ENCODE results near the gene NUP210L. TPM values are rescaled to one million over a fixed set of nuclear protein-coding genes. Genes with fewer than 3 reads are reported as not detected.
A peak's percentile ranks its signal among the peaks of the same experiment; 100 is the strongest.

NUP210L gene
- total and polyA plus RNA-seq, 2 donors (not counting 3 experiments of a cell fraction or from before 2014, with no cell fraction given): 0.01 to 0.07 TPM

DNA sequence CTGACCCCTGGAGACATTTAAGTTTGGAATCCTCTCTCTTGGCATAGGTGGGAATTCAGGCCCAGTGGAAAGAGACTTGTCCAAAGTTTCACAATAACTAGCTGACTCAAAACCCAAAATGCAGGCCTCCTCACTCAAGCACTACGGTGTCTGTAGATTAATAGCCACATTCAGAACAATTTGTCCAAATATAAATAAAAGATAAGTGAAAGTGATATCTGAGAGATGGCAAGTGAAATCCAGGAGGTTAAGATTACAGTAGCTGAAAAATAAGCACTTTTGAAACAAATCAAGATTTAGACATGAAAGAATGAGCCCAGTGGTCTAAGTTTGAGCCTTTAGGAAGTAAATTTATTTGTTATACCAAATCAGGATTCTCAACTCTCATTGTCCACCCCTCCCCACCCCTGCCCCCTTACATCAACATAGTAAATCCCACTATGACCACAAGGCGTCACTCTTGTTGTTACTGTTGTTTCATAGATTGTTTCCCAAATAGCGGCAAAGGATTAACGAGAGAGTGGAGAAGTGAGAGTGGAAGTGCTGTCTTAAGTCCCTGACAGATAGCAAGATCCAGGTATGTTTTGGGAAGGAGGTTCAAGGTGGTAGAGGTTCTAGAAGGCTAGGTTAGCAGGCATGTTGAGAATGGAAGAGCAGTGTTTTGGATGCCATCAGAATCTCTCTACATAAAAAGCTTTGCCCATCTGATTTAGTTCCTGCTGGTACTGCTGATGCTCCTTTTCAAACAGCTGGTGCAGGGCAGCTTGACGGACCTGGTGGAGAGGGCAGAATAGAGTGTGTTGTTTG lies 44.1 kb upstream of the NUP210L start:
- dilution Hi-C loops (cut with MboI; ENCODE audit: extremely low pct_ligation_motif_present, low sequenced_read_pairs): no loop called here
- ChIA-PET POLR2A (interaction anchor here (0.5 to 1.2 kb wide), 3 partner anchors 9 to 73 kb away, joined by 3 to 10 read pairs (median 6); partner anchors contain the start of gene UBAP2L), CTCF (interaction anchor here (0.7 to 3.1 kb wide), 29 partner anchors 9 to 286 kb away, joined by 3 to 49 read pairs (median 4); partner anchors contain the start of genes HAX1 and UBAP2L)
- Histone ChIP-seq H2AFZ (ENCODE audit: low read depth, low read length) (peak overlapping the region; percentile 65), H3K27ac (ENCODE audit: insufficient read depth, low read depth, low read length) (no peak overlapping the region), H3K36me3 (ENCODE audit: control insufficient read depth in 2 of 2, extremely low read depth in 1 of 2, insufficient read depth in 2 of 2, low read length in 2 of 2) (no peaks in the 10 kb centered on the region), H3K4me2 (ENCODE audit: insufficient read depth, low read length) (peak overlapping the region; percentile 4), H3K9ac (replicated peaks; ENCODE audit: extremely low read depth, insufficient read depth, low read length) (peak overlapping the region; percentile 6), H3K79me2 (ENCODE audit: control insufficient read depth, insufficient read depth, low read length) (no peaks in the 10 kb centered on the region), H4K20me1 (replicated peaks; ENCODE audit: control insufficient read depth, extremely low read depth, insufficient read depth, low read length) (no peaks in the 10 kb centered on the region), H3K9me3 (replicated peaks; ENCODE audit: control insufficient read depth, insufficient read depth, low read length) (no peaks in the 10 kb centered on the region), H3K27me3 (ENCODE audit: control insufficient read depth in 2 of 2, insufficient read depth in 2 of 2, low read length in 2 of 2) (peaks cover 3 to 4% of the 10 kb centered on the region in 2 experiments), H3K4me3 (replicated peaks in 1 of 3; ENCODE audit: insufficient read depth in 1 of 3, low read depth in 1 of 3, low read length in 3 of 3) (no peak overlapping the region), H3K4me1 (ENCODE audit: control insufficient read depth, extremely low read depth, insufficient read depth, low read length) (no peaks in the 10 kb centered on the region), H3K9me1 (replicated peaks; ENCODE audit: control insufficient read depth, extremely low read depth, insufficient read depth, low read length) (no peaks in the 10 kb centered on the region)
- TF ChIP-seq GATA2 (IDR thresholded peaks at IDR 0.05; ENCODE audit: insufficient read depth, insufficient read length, low read depth, low read length) (no peak), MYC (IDR thresholded peaks at IDR 0.05; ENCODE audit: low read depth, low read length) (no peak), JUN (IDR thresholded peaks at IDR 0.05; ENCODE audit: borderline replicate concordance, insufficient read depth, insufficient read length, low read depth) (no peak), POLR2A (IDR thresholded peaks at IDR 0.05; ENCODE audit: low read depth, low read length) (no peak), POLR2AphosphoS5 (IDR thresholded peaks at IDR 0.05; ENCODE audit: insufficient read depth, low read depth, low read length) (no peak), FOS (IDR thresholded peaks at IDR 0.05; ENCODE audit: borderline replicate concordance, insufficient read depth, low read length) (no peak)
- TF ChIP-seq, protein P1, sequence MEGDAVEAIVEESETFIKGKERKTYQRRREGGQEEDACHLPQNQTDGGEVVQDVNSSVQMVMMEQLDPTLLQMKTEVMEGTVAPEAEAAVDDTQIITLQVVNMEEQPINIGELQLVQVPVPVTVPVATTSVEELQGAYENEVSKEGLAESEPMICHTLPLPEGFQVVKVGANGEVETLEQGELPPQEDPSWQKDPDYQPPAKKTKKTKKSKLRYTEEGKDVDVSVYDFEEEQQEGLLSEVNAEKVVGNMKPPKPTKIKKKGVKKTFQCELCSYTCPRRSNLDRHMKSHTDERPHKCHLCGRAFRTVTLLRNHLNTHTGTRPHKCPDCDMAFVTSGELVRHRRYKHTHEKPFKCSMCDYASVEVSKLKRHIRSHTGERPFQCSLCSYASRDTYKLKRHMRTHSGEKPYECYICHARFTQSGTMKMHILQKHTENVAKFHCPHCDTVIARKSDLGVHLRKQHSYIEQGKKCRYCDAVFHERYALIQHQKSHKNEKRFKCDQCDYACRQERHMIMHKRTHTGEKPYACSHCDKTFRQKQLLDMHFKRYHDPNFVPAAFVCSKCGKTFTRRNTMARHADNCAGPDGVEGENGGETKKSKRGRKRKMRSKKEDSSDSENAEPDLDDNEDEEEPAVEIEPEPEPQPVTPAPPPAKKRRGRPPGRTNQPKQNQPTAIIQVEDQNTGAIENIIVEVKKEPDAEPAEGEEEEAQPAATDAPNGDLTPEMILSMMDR (IDR thresholded peaks at IDR 0.05; ENCODE audit: extremely low read depth in 1 of 2, insufficient read depth in 1 of 2, low read depth in 1 of 2, low read length in 2 of 2): peak; percentile 31 to 56
- intact Hi-C loops (cut with micrococcal nuclease): loop anchor here (1.0 to 10.0 kb wide), 3 partner anchors 73 to 276 kb away; partner anchors contain the start of gene HAX1
- BruUV-seq (replicated peaks): no TSS peak
- peak; percentile 85 for FAIRE-seq
- DNase-seq (ENCODE audit: low read depth, low spot score): peak; percentile 78

Measured in endothelial cell of umbilical vein (primary cell).